Cardiac muscle cell (in vitro differentiated cells and primary cell): ENCODE results near the gene OR2T12. TPM values are rescaled to one million over a fixed set of nuclear protein-coding genes. Genes with fewer than 3 reads are reported as not detected.
"Not testable (repeated sequence)": the region's sequence is repeated elsewhere in the genome, so short reads cannot be mapped to it uniquely, and the experiment has no call there.

Experiments
- DNase-seq, 2 donors: peaks; one replicate each; pipeline versions ENCODE4 v3.0.0 to v3.0.0-alpha.2; 2010 to 2017; ENCODE audit warnings: low read depth in 1 of 2, low spot score in 1 of 2
- H3K27ac ChIP-seq: fragments of 200-600 bp; sonication (generic); 2 replicates; pipeline ENCODE4 v1.5.1; 2016
- H3K27me3 ChIP-seq: fragments of 200-600 bp; sonication (generic); 2 replicates; pipeline ENCODE4 v1.6.0; 2016; ENCODE audit warnings: control low read depth
- H3K36me3 ChIP-seq: fragments of 200-600 bp; sonication (generic); 2 replicates; pipeline ENCODE4 v1.5.1; 2016; ENCODE audit warnings: control low read depth
- H3K4me1 ChIP-seq: fragments of 200-600 bp; sonication (generic); 2 replicates; pipeline ENCODE4 v1.8.1; 2017; ENCODE audit warnings: low read depth, mild to moderate bottlenecking, mixed run types
- H3K4me3 ChIP-seq: fragments of 200-600 bp; sonication (generic); 2 replicates; pipeline ENCODE4 v1.5.1; 2016; ENCODE audit warnings: mild to moderate bottlenecking
- H3K9me3 ChIP-seq: fragments of 200-600 bp; sonication (generic); 2 replicates; pipeline ENCODE4 v1.5.1; 2017; ENCODE audit warnings: low read depth, mild to moderate bottlenecking, control low read depth
- polyA plus RNA-seq: library from polyadenylated mRNA; unstranded; fragments of >200 nt; fragmentation: Nextera tagmentation; extraction: Ambion mirVana; gene quantifications from 2 replicates; pipeline ENCODE4 v1.2.1, GENCODE V29; 2016
- total RNA-seq: library from RNA; depleted of rRNA; stranded (reverse); fragments of >200 nt; gene quantifications from 2 replicates; pipeline ENCODE4 v1.2.3, GENCODE V29; 2016
- TF ChIP-seq, protein P1 (sequence below): IDR thresholded peaks from 2 replicates; pipeline ENCODE4 v1.5.1; 2012; ENCODE audit warnings: low read depth, mild to moderate bottlenecking, low read length

Gene OR2T12
- total RNA-seq (not detected in 2 replicates), polyA plus RNA-seq (not detected in 2 replicates)

DNA sequence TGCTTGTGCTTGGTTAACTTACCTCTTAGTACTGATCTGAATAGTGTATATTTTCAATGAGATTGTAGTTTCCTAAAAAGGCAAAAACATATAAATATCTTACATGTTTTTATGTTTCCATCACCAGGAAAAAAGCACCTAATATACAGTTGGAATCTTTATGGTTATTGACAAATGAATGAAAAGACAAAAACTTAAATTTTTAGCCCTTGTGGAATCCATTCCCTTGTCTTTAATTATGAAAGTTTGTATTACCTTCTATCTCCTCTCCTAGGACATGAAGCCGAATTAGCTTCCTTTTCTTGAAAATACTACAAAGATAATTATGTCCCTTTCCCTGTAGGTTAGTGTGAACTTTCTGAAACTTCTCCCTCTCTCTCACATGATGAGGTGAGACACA lies at the start of gene OR2T12:
Gene OR2T12 (minus strand): TSS at position 101 of the 400 bp plus-strand sequence. CDS start 7,846 bp downstream, outside the sequence.
- TF ChIP-seq, protein P1, sequence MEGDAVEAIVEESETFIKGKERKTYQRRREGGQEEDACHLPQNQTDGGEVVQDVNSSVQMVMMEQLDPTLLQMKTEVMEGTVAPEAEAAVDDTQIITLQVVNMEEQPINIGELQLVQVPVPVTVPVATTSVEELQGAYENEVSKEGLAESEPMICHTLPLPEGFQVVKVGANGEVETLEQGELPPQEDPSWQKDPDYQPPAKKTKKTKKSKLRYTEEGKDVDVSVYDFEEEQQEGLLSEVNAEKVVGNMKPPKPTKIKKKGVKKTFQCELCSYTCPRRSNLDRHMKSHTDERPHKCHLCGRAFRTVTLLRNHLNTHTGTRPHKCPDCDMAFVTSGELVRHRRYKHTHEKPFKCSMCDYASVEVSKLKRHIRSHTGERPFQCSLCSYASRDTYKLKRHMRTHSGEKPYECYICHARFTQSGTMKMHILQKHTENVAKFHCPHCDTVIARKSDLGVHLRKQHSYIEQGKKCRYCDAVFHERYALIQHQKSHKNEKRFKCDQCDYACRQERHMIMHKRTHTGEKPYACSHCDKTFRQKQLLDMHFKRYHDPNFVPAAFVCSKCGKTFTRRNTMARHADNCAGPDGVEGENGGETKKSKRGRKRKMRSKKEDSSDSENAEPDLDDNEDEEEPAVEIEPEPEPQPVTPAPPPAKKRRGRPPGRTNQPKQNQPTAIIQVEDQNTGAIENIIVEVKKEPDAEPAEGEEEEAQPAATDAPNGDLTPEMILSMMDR: no peak
- no peak within 1 kb of the TSS for H3K4me3 ChIP-seq
- H3K36me3 ChIP-seq: no peaks in the 10 kb centered on the region
- DNase-seq: no peak
- H3K27me3 ChIP-seq: no peaks in the 10 kb centered on the region
- H3K4me1 ChIP-seq: no peaks in the 10 kb centered on the region
- no peaks in the 10 kb centered on the region for H3K9me3 ChIP-seq
- H3K27ac ChIP-seq: no peak within 1 kb of the TSS

- Histone ChIP-seq H3K4me3 (no peak within 1 kb of the TSS), H3K27ac (no peak within 1 kb of the TSS), H3K9me3 (peaks cover 6% of the 10 kb centered on the region), H3K36me3 (no peaks in the 10 kb centered on the region), H3K27me3 (no peaks in the 10 kb centered on the region), H3K4me1 (no peaks in the 10 kb centered on the region)
- TF ChIP-seq, protein P1: no peak
- DNase-seq: no peak
Observed at GRCh38 chr1:248348475-248348874, 45.3 kb upstream of the OR2T12 start, which contains the start of gene OR14C36. TSS of gene OR14C36 (plus strand) at chr1:248348775. CDS start at chr1:248348775, 0 bp downstream.

DNA sequence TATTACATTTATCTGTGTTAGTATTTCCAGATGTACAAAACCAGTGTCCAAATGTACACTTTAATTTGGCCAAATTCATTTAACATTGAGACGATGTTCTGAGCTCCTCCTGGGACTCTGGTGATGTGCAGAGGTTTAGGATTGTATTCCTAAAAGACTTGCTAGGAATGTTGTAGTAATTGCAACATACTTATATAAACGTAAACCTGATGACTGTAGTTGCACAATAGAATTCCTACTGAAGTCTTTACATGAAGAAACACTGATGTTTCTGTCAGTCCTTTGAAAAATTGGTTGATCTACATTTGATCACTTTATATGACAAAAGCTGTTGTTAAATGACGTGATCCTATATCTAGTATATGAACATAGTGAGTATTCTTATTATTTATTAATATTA lies 40.2 kb upstream of the OR2T12 start:
- no peaks in the 10 kb centered on the region for H3K36me3 ChIP-seq
- TF ChIP-seq, protein P1: no peak
- DNase-seq: no peak
- H3K4me3 ChIP-seq: no peak overlapping the region
- H3K27ac ChIP-seq: no peak overlapping the region
- no peaks in the 10 kb centered on the region for H3K4me1 ChIP-seq
- peaks cover 2% of the 10 kb centered on the region for H3K9me3 ChIP-seq
- H3K27me3 ChIP-seq: no peaks in the 10 kb centered on the region

- H3K9me3 ChIP-seq: no peaks in the 10 kb centered on the region
Observed at GRCh38 chr1:248324468-248324867, 21.2 kb upstream of the OR2T12 start, which contains the start of gene OR2M7. TSS of gene OR2M7 (minus strand) at chr1:248324568. CDS start at chr1:248324568, 0 bp downstream.

GRCh38 chr1:248316796-248317195 lies 13.6 kb upstream of the OR2T12 start:
- no peak for DNase-seq
- TF ChIP-seq, protein P1: no peak
- Histone ChIP-seq H3K4me1 (no peaks in the 10 kb centered on the region), H3K27me3 (no peaks in the 10 kb centered on the region), H3K9me3 (no peaks in the 10 kb centered on the region), H3K4me3 (no peak overlapping the region), H3K27ac (no peak overlapping the region), H3K36me3 (no peaks in the 10 kb centered on the region)

More at GRCh38 chr1:248324468-248324867, 21.2 kb upstream of the OR2T12 start, which contains the start of gene OR2M7:
- H3K27ac ChIP-seq: no peak within 1 kb of the TSS
- DNase-seq: no peak
- H3K36me3 ChIP-seq: no peaks in the 10 kb centered on the region
- TF ChIP-seq, protein P1: no peak
- H3K4me3 ChIP-seq: no peak within 1 kb of the TSS
- H3K27me3 ChIP-seq: no peaks in the 10 kb centered on the region
- H3K4me1 ChIP-seq: no peaks in the 10 kb centered on the region

- DNase-seq, H3K27ac ChIP-seq, H3K9me3 ChIP-seq, H3K4me3 ChIP-seq, H3K4me1 ChIP-seq, H3K36me3 ChIP-seq, H3K27me3 ChIP-seq: not testable (repeated sequence)
Observed at GRCh38 chr1:248306740-248307139, 3.5 kb upstream of the OR2T12 start.
